ENCODE measurements around the gene ERG28. TPM values are rescaled to one million over a fixed set of nuclear protein-coding genes. Genes with fewer than 3 reads are reported as not detected.

Gene ERG28
- polyA plus RNA-seq, 1 of the 3 experiments (the other 2 are of a cell fraction) = 14.8 TPM

GRCh38 chr14:75612157-75612556, 48.5 kb downstream of the ERG28 start:
- POLR2A ChIA-PET = no interaction called here
- DNase-seq = no peak
- TF ChIP-seq USF1 (IDR thresholded peaks at IDR 0.05; ENCODE audit: borderline replicate concordance, low read depth) (no peak), SIN3A (IDR thresholded peaks at IDR 0.05; ENCODE audit: borderline replicate concordance, low read depth, low read length) (no peak), CHD2 (IDR thresholded peaks at IDR 0.05; ENCODE audit: low read length, partially characterized antibody) (no peak), RCOR1 (IDR thresholded peaks at IDR 0.05; ENCODE audit: low read length) (no peak), TCF12 (IDR thresholded peaks at IDR 0.05) (no peak), NRF1 (IDR thresholded peaks at IDR 0.05; ENCODE audit: low read depth, low read length) (no peak), FOXJ3 (CRISPR knock-in tag; IDR thresholded peaks at IDR 0.05) (no peak), PBX3 (IDR thresholded peaks at IDR 0.05) (no peak), RFX5 (IDR thresholded peaks at IDR 0.05; ENCODE audit: low read length) (no peak)
- no peak overlapping the region for H3K4me3 ChIP-seq (ENCODE audit: low read depth in 2 of 2, low read length in 1 of 2)
- no peaks in the 10 kb centered on the region for H4K20me1 ChIP-seq (ENCODE audit: insufficient read depth)
- H3K27me3 ChIP-seq (ENCODE audit: insufficient read depth) = peaks cover 47% of the 10 kb centered on the region
- no peaks in the 10 kb centered on the region for H3K4me1 ChIP-seq (ENCODE audit: control insufficient read depth in 1 of 2, insufficient read depth in 2 of 2, low read depth in 1 of 2, low read length in 1 of 2)
- no peak overlapping the region for H3K9ac ChIP-seq
- 40% methylated on average over 4 of the region's 4 CpGs for WGBS (ENCODE audit: low lambda C conversion rate)
- H3F3A ChIP-seq (replicated peaks; ENCODE audit: insufficient read depth) = no peaks in the 10 kb centered on the region
- H3K36me3 ChIP-seq (replicated peaks in 1 of 2; ENCODE audit: control insufficient read depth in 1 of 2, insufficient read depth in 2 of 2, low read length in 1 of 2) = no peaks in the 10 kb centered on the region
- H3K9me3 ChIP-seq = no peaks in the 10 kb centered on the region
- H2AFZ ChIP-seq (ENCODE audit: low read depth) = no peak overlapping the region
- H3K9me2 ChIP-seq = no peaks in the 10 kb centered on the region
- no peak overlapping the region for H3K27ac ChIP-seq (ENCODE audit: low read depth in 2 of 2, low read length in 1 of 2)
- CTCF ChIA-PET = interaction anchor here (1.4 kb wide), 1 partner anchor 35 kb away, joined by 4 read pairs; no protein-coding TSS in a partner anchor
- H3K4me2 ChIP-seq = no peak overlapping the region
- no peaks in the 10 kb centered on the region for H3K79me2 ChIP-seq (ENCODE audit: insufficient read depth)

GRCh38 chr14:75610834-75611233, 49.8 kb downstream of the ERG28 start:
- H4K20me1 ChIP-seq (ENCODE audit: insufficient read depth) = no peaks in the 10 kb centered on the region
- H2AFZ ChIP-seq (ENCODE audit: low read depth) = no peak overlapping the region
- no peak overlapping the region for H3K4me3 ChIP-seq (ENCODE audit: low read depth in 2 of 2, low read length in 1 of 2)
- ChIA-PET POLR2A (no interaction called here), CTCF (interaction anchor here (1.2 to 1.4 kb wide), 2 partner anchors 33 to 43 kb away, joined by 3 to 4 read pairs; no protein-coding TSS in a partner anchor)
- 55% methylated on average over 4 of the region's 4 CpGs for WGBS (ENCODE audit: low lambda C conversion rate)
- H3K36me3 ChIP-seq (replicated peaks in 1 of 2; ENCODE audit: control insufficient read depth in 1 of 2, insufficient read depth in 2 of 2, low read length in 1 of 2) = no peaks in the 10 kb centered on the region
- no peak for DNase-seq
- no peak overlapping the region for H3K27ac ChIP-seq (ENCODE audit: low read depth in 2 of 2, low read length in 1 of 2)
- H3K9me3 ChIP-seq = no peaks in the 10 kb centered on the region
- H3F3A ChIP-seq (replicated peaks; ENCODE audit: insufficient read depth) = no peaks in the 10 kb centered on the region
- peaks cover 47% of the 10 kb centered on the region for H3K27me3 ChIP-seq (ENCODE audit: insufficient read depth)
- H3K9me2 ChIP-seq = no peaks in the 10 kb centered on the region
- no peak overlapping the region for H3K4me2 ChIP-seq
- H3K79me2 ChIP-seq (ENCODE audit: insufficient read depth) = no peaks in the 10 kb centered on the region
- H3K4me1 ChIP-seq (ENCODE audit: control insufficient read depth in 1 of 2, insufficient read depth in 2 of 2, low read depth in 1 of 2, low read length in 1 of 2) = no peaks in the 10 kb centered on the region
- H3K9ac ChIP-seq = no peak overlapping the region
- TF ChIP-seq SMC3 (IDR thresholded peaks at IDR 0.05; ENCODE audit: low read depth, low read length) = no peak
- no peak for TF ChIP-seq MXI1 (IDR thresholded peaks at IDR 0.05; ENCODE audit: low read depth, low read length)
- no peak for TF ChIP-seq GABPA (IDR thresholded peaks at IDR 0.05; ENCODE audit: low read depth)
- no peak for TF ChIP-seq SIN3A (IDR thresholded peaks at IDR 0.05; ENCODE audit: borderline replicate concordance, low read depth, low read length)
- TF ChIP-seq RXRA (IDR thresholded peaks at IDR 0.05; ENCODE audit: borderline replicate concordance, low read depth) = no peak
- TF ChIP-seq CTCF (IDR thresholded peaks at IDR 0.05) = no peak
- TF ChIP-seq GATA2 (CRISPR knock-in tag; IDR thresholded peaks at IDR 0.05) = no peak
- TF ChIP-seq IRF3 (IDR thresholded peaks at IDR 0.05; ENCODE audit: low read depth, low read length) = no peak
- TF ChIP-seq MEF2A (IDR thresholded peaks at IDR 0.05; ENCODE audit: borderline replicate concordance, low read depth) = no peak
- TF ChIP-seq POLR2AphosphoS5 (IDR thresholded peaks at IDR 0.05; ENCODE audit: low read depth, low read length) = no peak
- TF ChIP-seq TCF12 (IDR thresholded peaks at IDR 0.05) = no peak
- TF ChIP-seq NRF1 (IDR thresholded peaks at IDR 0.05; ENCODE audit: low read depth, low read length) = no peak
- no peak for TF ChIP-seq FOXM1 (IDR thresholded peaks at IDR 0.05; ENCODE audit: low read depth)
- TF ChIP-seq ZBTB33 (IDR thresholded peaks at IDR 0.05; ENCODE audit: borderline replicate concordance, low read depth) = no peak
- no peak for TF ChIP-seq MAX (IDR thresholded peaks at IDR 0.05; ENCODE audit: low read depth)
- no peak for TF ChIP-seq RCOR1 (IDR thresholded peaks at IDR 0.05; ENCODE audit: low read length)

All from SK-N-SH (cell line).